ENCODE results near the gene ZNF341. TPM values are rescaled to one million over a fixed set of nuclear protein-coding genes. Genes with fewer than 3 reads are reported as not detected.

Gene ZNF341
- total RNA-seq, 1 experiment from 2014 or later: 7.7 TPM

DNA sequence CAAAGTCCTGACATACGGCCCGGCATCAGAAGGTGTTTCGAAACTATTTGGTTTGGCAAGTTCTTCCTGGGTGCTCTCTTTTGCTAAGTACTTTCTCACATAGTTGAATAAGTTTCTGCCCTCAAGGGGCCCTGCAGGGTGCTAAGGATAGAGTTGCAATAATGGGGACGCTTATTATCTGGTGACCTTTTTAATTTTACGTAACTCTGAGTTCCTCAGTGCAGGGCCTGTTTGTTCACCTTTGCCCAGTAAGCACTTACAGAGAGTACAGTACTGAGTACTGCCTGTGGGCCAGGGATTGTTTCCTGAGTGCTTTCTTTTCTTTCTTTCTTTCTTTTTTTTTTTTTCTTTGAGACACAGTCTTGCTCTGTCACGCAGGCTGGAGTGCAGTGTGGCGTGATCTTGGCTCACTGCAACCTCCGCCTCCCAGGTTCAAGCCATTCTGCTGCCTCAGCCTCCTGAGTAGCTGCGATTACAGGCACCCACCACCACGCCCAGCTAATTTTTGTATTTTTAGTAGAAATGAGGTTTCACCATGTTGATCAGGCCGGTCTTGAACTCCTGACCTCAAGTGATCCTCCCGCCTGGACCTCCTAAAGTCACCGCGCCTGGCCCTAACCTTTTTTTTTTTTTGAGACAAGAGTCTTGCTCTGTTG, 7.2 kb upstream of the ZNF341 start:
- intact Hi-C loops (cut with micrococcal nuclease; ENCODE audit: unreplicated experiment): no loop called here
- POLR2A ChIA-PET: interaction anchor here (0.6 to 0.7 kb wide), 3 partner anchors 29 to 111 kb away, joined by 3 to 5 read pairs (median 5); no protein-coding TSS in a partner anchor
- no peak overlapping the region for H3K27ac ChIP-seq (ENCODE audit: low read length)
- H3K4me1 ChIP-seq (ENCODE audit: control insufficient read depth, insufficient read depth, low read length): 0 out of 2 replicates have a peak, but pooled peaks cover under 1% of the 10 kb centered on the region
- CTCF ChIA-PET: no interaction called here
- H3K9me3 ChIP-seq (ENCODE audit: control insufficient read depth, insufficient read depth, low read depth, low read length): no peaks in the 10 kb centered on the region
- no peaks in the 10 kb centered on the region for H3K27me3 ChIP-seq (ENCODE audit: control insufficient read depth, insufficient read depth, low read length)
- no peak for DNase-seq (ENCODE audit: low read depth, low spot score)
- no peak for ATAC-seq
- BruUV-seq (replicated peaks): no TSS peak
- TF ChIP-seq POLR2AphosphoS5 (IDR thresholded peaks at IDR 0.05; ENCODE audit: low read depth, low read length): no peak
- TF ChIP-seq, protein P1, sequence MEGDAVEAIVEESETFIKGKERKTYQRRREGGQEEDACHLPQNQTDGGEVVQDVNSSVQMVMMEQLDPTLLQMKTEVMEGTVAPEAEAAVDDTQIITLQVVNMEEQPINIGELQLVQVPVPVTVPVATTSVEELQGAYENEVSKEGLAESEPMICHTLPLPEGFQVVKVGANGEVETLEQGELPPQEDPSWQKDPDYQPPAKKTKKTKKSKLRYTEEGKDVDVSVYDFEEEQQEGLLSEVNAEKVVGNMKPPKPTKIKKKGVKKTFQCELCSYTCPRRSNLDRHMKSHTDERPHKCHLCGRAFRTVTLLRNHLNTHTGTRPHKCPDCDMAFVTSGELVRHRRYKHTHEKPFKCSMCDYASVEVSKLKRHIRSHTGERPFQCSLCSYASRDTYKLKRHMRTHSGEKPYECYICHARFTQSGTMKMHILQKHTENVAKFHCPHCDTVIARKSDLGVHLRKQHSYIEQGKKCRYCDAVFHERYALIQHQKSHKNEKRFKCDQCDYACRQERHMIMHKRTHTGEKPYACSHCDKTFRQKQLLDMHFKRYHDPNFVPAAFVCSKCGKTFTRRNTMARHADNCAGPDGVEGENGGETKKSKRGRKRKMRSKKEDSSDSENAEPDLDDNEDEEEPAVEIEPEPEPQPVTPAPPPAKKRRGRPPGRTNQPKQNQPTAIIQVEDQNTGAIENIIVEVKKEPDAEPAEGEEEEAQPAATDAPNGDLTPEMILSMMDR (IDR thresholded peaks at IDR 0.05): no peak
- no peak for TF ChIP-seq TCF7L2 (IDR thresholded peaks at IDR 0.05; ENCODE audit: low read depth, low read length)
- no peak for TF ChIP-seq REST (IDR thresholded peaks at IDR 0.05; ENCODE audit: insufficient read depth in 1 of 2, low read depth in 2 of 2, low read length in 1 of 2)
- no peak for TF ChIP-seq SIN3A (IDR thresholded peaks at IDR 0.05; ENCODE audit: borderline replicate concordance, insufficient read depth, low read depth, low read length)
- no peak overlapping the region for H3K4me3 ChIP-seq (ENCODE audit: low read depth in 2 of 2, low read length in 2 of 2)
- in situ Hi-C loops (cut with HindIII; ENCODE audit: low pct_unique_long_range_greater_than_20kb, low sequenced_read_pairs): no loop called here
- no peaks in the 10 kb centered on the region for H3K36me3 ChIP-seq (ENCODE audit: control insufficient read depth, insufficient read depth, low read length)

- ChIA-PET CTCF (no interaction called here), POLR2A (interaction anchor here (0.5 kb wide), 1 partner anchor 8 kb away, joined by 4 read pairs; no protein-coding TSS in a partner anchor)
- no peaks in the 10 kb centered on the region for H3K9me3 ChIP-seq (ENCODE audit: control insufficient read depth, insufficient read depth, low read depth, low read length)
- intact Hi-C loops (cut with micrococcal nuclease; ENCODE audit: unreplicated experiment) (no loop called here), in situ Hi-C loops (cut with HindIII; ENCODE audit: low pct_unique_long_range_greater_than_20kb, low sequenced_read_pairs) (no loop called here)
- no peak overlapping the region for H3K27ac ChIP-seq (ENCODE audit: low read length)
- ATAC-seq (no peak), DNase-seq (ENCODE audit: low read depth, low spot score) (no peak)
- no peaks in the 10 kb centered on the region for H3K4me1 ChIP-seq (ENCODE audit: control insufficient read depth, insufficient read depth, low read length)
- TF ChIP-seq POLR2AphosphoS5 (IDR thresholded peaks at IDR 0.05; ENCODE audit: low read depth, low read length) (no peak), SIN3A (IDR thresholded peaks at IDR 0.05; ENCODE audit: borderline replicate concordance, insufficient read depth, low read depth, low read length) (no peak), REST (IDR thresholded peaks at IDR 0.05; ENCODE audit: insufficient read depth in 1 of 2, low read depth in 2 of 2, low read length in 1 of 2) (no peak), TCF7L2 (IDR thresholded peaks at IDR 0.05; ENCODE audit: low read depth, low read length) (no peak)
- TF ChIP-seq, protein P1 (IDR thresholded peaks at IDR 0.05): no peak
- no peaks in the 10 kb centered on the region for H3K36me3 ChIP-seq (ENCODE audit: control insufficient read depth, insufficient read depth, low read length)
- no peak overlapping the region for H3K4me3 ChIP-seq (ENCODE audit: low read depth in 2 of 2, low read length in 2 of 2)
- no TSS peak for BruUV-seq (replicated peaks)
- H3K27me3 ChIP-seq (ENCODE audit: control insufficient read depth, insufficient read depth, low read length): no peaks in the 10 kb centered on the region
Measured at GRCh38 chr20:33725607-33726264, 6.1 kb upstream of the ZNF341 start.
